NCI-H226 (cell line): ENCODE results near the gene SPINK8.

Experiments used
- DNase-seq: peaks from one replicate; pipeline ENCODE4 v3.0.0-alpha.2; 2015

Gene SPINK8

DNA sequence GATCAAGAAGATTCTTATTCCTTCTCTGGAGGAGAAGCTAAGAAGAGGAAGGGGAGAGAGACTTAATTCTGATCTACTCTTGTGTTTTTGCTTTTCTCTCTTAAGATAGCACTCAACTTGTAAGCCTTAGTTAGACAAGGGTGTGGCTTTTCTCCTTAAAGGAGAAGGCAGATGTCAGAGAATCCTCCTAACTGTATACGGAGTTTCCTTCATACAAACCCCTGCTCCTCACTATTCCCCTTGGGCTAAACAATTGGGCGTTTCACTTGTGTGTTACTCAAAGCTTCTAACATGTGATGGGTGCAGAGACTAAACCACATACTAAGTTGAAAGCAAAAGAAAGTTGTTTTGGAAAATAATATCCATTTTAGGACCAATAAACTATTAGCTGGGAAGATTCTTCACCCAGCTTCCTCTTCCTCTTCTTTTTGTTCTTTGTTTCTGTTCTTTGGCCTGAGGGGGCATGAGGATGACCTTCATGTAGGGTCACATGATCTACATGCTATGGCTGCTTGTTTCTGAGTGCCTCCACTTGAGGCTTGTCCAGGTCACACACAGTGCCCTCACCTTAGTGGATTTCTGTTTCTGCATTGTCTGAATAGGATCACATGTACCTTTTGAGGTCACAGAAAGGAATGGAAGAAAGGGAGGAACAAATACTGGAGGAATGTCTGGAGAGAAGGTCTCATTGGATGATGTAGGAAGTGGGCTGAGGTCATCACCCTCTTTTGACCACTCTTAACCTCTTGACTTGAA is 14.6 kb downstream of the SPINK8 start:
- DNase-seq, result no peak

DNA sequence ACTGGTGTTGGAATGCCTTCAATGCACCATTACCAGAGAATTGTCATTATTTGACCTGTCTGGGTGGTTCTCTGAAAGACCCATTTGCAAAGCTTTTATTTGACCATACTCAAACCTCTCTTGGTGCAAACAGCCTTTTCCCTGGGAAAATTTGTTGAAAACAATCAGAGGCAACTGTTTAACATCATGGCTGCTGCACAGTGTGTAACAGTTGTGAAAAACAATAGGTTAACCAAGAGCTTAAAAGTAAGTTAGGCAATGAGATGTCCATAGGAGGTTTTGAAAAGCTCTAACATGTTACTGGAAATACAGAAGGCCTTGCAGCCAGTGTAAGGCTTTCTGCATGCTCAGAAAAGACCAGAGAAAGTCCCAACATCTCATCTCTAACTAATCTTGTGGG is 18.9 kb downstream of the SPINK8 start:
- DNase-seq, result no peak

DNA sequence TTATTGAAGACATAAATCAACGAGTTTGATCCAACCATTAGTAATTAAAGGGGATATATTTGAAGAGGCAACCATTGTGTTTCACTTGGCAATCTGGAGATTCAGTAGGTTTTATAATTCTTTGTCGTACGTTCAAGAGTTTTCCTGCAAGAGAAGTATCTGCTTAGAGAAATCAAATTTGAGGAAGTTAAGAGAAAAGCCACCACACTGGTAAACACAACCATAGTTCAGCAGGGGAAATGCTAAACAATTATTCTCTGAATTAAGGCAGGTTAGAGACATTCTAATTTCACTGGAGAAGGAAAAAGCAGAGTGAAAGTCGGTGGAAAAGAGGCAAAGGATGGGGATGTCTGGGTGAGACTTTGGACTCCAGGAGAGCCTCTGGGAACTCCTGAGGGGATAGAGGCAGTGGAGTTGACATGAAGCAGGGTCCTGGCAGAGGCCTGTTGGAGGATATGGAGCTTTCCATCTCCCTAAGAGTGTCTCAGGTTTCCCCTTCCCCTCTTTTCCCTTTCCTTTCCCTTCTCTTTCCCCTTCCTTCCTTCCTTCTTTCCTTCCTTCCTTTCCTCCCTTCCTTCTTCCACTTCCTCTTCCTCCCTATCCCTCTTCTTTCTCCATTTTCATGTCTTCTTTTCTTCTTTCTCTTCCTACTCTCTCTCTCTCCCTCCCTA is 26.5 kb downstream of the SPINK8 start:
- no peak for DNase-seq

DNA sequence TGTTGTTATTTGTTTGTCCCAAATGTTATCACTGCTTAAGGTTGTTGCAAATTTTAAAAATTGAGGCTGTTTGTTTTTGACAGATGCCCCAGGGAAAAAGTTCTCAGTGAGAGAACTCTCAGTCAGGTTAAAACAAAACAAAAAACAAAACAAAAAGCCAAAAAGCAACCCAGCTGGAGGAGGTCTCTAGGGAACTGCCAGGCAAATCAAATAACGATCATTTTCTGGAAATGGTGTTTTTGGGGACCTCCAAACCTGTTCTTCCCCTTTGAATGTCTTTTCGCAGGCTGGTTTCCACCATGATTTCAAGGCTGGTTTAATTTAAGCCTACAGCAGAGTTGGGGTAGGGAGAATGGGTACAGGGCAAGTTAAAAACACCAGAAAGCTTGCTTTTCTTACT is 27.2 kb downstream of the SPINK8 start:
- no peak for DNase-seq

DNA sequence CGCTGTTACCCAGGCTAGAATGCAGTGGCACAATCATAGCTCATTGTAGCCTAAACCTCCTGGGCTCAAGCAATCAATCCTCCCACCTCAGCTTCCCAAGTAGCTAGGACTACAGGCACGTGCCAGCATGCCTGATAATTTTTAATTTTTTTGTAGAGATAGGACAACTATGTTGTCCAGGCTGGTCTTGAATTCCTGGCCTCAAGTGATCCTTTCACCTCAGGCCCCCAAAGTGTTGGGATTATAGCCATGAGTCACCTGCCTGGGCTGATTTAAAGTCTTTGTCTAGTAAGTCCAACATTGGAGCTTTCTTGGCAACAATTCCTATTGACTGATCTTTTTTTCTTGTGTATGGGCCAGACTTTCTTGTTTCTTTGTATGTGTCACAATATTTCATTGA is 28.1 kb downstream of the SPINK8 start:
- no peak for DNase-seq

DNA sequence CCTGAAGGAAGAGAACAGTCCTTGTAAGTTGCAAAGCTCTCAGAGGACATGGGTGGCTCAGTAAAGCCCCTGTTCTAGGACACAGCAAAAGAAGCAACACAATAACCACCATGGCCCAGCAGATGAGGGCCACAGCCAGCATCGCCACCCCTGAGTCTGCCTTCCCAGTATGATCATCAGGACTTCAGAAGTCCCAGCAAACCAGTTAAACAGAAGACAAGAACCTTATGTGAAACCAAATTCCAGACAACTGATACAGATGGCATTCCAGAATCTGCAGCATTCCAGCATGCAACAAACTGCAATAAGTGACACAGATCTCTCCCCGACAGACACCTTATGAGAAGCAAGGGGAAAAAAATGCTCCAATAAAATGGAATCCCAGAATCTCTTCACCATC is 30.4 kb downstream of the SPINK8 start:
- DNase-seq, result no peak

DNA sequence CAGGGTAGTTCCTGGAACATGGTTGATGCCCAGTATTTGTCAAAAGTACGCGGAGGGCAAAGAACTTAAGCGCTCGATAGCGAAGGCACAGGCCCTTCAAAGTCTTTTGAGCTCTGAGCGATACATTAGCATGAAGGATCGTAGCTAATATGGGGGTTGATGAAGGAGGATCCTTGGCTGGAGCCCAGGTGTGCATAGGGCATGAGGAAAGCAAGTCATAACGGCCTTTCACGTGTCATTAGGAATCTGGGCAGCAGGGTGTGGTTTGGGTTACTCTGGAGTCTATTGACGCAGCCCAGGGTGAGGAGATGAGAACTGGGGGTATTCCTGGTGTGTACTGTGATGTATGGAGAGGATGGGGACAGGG is 31.7 kb downstream of the SPINK8 start:
- DNase-seq, result peak; percentile 23

DNA sequence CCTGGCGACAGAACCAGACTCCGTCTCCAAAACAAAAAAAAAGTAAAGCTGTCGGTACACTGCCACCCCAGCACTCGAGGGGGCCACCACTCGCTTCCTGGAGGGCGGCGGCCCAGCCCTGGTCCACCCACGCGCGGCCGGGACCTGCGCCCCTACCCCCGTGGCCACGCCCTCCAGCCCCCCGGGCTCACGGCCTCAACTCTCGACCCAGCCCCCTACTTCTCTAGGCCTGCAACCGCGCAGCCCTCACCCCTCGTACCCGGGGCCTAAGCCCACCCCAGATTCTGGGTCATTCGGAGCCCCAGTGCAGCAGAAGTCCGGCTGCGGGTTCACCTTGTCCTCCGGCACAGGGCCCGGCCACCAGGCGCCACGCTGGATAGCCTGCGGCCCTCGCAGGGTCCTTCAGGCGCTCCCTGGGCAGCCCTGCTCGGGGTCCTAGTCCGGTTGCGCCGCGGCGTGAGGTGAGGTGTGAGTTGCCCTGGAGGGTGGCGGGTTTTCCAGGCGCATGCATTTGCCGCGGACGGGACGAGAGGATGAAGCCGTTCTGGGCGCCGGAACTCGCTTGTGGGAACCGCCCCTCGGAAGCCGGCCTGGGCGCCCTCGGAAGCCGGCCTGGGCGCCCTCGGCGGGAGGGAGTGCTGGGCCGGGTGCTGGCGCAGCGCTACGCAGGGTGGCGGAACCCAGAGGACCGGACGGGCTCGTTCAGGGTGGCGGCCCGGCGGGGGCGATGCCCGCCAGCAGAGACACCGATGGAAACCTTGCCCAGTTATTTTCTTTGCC is 32.3 kb downstream of the SPINK8 start, which contains the start of gene NME6:
Gene NME6, minus strand, starts transcription at position 348 of the 780 bp plus-strand sequence.
- DNase-seq, result peak; percentile 92

DNA sequence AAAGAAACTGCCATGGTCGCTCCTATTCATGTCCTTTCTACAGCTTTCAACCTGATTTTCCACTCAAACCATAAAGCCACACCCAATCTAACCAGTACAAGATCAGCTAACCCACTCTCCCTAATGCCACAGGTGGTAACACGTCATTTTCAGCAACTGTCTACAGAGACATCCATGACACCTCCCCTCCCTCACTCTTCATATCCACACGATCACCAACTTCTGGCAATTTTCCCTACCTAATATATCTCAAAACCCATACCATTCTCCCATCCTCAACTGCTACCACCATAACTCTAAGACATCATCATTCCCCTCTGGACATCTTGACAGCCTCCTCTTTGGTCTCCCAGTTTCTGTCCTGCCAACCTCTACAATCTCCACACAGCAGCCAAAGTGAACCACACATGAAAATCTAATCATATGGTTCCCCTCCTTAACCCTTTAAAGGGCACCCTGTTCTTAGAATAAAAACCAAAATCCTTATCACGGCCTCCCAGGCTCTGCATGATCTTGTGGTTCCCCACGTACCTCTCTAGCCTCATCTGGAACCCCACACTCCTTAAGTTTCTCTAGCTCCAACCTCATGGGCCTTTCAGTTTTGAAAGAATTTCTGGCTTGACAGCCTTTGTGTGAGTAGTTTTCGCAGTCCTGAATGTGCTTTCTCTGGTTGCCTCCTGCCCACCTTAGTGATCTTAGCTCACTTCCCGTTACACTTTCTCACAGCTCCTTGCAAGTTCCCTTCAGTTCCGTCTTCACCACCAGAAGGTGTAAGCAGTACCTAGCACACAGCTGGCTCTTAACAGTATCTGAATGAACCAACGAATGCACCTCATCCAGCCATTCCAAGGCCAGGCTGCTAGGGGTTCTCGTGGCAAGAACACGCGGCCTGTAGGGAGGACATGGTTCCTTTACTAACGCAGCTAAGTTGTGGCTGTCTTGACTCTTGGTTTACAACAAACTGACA is 33.4 kb downstream of the SPINK8 start:
- DNase-seq, result no peak

DNA sequence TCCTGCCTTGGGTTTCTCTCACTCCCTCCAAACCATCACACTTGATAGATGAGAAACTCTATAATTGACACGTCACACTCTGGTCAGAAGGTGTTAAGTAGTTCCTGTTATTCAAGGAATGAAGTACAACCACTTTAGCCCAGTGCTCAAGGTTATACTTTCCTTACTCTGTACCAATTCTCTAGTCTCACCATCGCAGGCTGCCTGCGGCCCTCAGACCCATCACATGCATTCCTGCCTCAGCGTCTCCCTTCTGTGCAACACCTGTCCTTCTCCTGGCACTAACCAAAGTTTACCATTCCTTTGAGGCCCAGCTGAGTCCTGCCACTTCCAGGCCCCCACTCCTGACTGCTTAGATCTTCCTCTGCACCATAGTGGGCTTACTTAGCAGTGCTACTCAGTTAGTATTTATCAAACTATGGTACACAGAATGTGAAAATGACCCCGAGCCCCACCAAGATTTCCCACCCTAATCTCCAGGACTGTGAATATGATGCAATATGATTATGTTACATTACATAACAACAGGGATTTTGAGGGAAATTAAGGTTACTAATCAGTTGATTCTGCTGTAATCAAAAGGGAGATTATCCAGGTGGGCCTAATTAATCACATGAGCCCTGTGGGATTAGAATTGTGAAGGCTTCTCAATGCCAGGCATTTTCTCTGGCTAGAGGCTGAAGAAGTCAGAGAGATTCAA is 36.2 kb downstream of the SPINK8 start:
- DNase-seq, result no peak

DNA sequence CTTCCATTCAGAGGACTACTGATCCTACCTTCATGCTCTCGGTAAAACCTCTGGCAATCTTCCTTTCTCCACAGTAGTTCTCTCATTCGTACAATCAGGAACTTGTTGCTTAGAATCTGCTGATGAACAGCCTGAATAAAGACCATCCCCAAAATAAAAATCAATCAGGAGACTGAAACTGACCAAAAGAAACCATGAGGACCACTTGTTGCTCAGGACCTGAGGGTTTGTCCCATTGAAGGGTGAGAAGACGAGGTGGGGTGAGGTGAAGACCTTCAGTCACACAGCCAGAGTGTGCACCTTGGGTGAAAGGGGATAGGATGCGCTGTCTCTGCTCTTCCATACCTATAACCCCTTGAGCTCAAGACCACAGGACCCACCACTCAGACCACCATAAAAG is 36.8 kb downstream of the SPINK8 start:
- DNase-seq, result no peak

DNA sequence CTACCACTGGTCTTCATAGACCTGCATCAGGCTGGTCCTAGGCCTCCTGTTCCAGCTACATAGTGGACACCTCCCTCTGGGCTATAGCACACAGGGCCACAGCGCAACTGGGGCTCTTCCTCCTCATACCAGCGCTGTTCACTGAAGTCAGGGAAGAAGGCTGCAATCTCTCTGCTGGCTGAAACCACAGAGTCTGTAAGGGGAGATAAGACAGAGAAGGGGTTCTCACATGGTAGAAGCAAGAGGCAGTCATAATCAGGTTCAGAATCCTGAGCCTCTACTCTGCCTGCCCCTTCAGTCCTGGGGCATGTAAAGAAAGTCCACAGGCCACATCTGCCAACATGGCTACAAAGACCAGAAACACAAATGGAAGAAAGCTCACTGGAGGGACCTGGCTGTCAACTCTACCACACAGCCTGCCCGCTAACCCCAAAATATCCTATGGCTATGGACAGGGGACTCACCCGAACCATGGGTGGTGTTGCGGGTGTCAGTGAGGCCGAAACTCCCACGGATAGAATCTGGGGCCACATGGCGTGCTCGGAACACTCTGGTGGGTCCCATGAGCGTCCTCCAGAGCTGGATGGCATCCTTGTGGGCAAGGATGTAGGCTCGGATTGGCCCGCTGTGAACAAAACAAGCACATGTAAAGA is 38.7 kb downstream of the SPINK8 start:
- no peak for DNase-seq

DNA sequence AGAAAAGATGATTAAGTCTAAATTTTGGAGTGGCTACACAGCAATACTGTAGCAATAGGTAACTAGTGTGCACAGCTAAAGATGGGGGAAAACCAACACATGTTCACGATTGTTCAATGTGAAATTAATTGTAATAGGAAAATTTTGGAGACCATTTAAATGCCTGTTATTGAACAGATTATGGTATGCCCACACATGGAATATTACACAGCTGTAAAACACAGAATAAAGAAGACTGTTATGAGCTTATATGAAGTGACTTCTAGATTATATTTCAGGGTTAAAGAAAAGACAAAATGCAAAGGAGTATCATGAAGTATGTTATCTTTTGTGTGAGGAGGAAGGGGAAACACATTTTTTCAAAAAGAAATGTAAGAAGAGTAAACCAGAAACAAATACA is 43.8 kb downstream of the SPINK8 start:
- no peak for DNase-seq

DNA sequence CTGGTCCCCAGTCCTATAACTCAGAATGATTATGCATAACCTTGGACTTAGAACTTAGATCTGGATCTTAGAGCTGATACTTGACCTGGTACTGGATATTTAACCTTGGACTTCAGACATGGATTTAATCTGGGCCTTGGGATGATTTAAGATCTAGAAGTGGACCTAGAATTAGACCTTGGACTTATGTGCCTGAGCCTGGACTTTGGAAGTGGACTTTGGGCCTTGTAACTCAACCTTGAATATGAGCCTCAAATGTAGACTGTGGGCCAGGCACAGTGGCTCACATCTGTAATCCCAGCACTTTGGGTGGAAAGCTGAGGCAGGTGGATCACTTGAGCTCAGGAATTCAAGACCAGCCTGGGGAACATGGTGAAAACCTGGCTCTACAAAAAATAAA is 46.4 kb downstream of the SPINK8 start:
- DNase-seq, result no peak

DNA sequence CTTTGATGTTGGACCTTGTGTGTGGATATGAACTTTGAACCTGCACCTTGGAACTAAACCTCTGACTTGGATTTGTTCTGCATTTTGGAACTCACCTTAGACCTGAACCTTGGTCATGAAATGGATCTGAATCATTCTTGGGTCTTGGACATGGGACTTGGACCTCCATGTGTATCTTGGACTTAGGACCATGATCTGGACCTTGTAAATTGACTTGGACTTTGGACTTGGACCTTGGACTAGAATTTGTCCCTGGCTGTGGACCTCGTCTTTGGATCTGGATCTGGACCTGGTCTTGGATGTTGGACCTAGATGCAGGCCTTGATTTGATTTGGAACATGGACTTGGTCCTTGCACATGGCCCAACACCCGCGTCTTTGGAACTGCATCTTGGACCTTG is 47.2 kb downstream of the SPINK8 start:
- no peak for DNase-seq

DNA sequence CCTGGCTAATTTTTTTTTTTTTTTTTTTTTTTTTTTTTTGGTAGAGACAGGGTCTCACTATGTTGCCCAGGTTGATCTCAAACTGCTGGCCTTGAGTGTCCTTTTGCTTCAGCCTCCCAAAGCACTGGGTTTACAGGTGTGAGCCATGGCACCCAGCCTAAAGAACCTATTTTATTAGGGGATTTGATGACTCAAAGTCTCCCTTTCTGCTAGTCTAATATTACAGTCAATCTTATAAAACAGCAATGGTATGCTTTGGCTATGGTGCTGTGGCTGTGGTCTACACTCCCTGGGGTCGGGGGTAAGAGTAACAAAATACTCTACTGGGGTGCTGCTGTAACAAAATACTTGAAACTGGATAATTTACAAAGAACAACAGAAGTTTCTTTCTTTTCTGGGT is 47.8 kb downstream of the SPINK8 start:
- DNase-seq, result no peak

DNA sequence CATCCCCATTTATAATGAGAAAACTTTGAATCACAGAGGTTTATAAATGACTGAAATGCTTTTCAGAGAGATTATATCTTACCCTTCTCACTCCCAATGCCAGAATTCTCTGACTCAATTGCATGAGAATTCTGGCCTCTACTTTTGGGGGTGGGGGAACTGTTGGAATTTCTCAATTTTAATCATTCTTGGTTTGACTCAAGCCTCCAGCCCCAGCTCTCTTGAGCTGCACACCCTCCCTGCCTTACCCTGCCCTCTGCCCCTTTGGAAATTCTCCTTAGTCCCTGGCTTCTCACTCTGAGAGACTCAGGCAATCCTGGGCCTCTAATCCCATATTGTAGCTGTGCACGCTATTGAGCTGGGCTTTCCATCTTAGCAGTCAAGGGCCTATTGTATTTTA is 48.3 kb downstream of the SPINK8 start:
- DNase-seq, result peak; percentile 17

DNA sequence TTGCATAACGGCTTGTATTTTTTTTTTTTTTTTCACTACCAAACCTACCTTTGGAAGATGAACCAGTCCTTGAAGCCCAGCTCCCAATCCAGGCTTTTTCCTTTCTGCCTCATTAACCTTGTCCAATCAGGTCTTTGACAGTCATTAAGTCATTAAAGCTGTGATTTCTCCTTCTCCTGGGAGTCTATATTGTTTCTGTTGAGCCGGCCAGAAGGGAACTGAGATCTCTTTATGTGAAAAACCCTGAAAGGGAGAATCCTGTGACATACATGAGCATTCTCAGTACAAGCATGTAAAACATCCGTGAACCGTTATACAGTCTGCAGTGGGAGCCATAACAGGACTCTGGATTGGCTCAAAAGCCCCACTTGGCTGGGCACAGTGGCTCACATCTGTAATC is 52.6 kb downstream of the SPINK8 start:
- no peak for DNase-seq

DNA sequence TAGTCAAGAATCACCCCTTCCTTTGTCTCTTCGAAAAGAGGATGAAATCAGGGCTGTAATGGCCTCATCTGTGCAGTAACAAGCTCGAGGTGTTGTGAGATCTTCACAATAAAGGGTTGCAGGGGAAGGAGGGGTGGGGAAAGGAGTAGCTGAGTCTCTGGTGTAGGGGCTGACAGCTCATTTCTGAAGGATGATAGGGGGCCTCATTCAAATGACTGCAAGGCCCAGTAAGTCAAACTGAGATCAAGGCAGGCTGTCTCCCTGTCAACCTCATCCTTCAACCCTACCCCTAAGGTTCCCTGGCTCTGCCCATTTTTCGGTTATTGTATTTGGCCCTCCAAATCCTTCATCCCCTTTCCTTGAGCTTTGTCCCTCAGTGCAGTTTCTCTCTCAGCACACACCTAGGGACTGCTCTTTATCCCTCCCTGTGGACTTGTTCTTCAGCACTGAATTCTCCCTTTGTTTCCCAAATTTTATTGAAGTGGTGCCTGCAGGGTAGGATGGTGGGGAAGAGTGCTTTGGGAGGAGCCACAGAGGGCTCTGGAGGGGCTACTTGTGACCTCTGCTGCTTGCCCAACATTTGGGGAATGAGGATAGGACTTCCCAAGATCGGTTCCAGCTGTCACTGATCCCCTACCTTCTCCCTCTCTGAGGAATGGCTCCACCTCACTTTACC is 54.4 kb downstream of the SPINK8 start:
- no peak for DNase-seq

DNA sequence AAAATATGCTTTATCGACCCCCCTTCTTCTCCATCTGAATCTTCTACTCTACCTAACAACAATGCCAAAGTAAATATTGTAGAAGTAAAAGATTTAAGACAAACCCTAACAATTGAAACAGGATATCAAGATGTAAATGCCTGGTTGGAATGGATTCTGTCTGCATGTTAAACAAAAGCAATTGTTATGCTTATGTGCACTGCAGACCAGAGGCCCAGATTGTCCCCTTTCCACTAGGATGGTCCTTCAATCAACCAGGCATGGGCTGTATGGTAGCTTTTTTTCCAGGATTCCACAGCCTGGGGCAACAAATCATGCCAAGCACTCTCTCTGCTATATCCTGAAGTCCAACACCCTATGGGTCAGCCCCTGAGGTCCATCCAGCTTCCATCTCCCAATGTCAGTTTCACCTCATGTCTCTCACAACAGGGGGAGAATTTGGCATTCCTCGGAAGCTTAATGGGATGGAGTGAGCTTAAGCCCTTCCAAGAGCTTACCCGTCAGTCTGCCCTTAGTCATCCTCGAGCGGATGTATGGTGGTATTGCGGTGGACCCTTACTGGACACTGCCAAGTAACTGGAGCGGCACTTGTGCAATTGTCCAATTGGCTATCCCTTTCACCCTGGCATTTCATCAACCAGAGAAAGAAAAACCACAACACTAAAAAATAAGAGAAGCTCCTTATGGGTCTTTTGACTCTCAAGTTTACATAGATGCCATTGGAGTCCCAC is 56.4 kb downstream of the SPINK8 start:
- DNase-seq, result no peak
